ENCODE measurements around the gene MEST. TPM values are rescaled to one million over a fixed set of nuclear protein-coding genes. Genes with fewer than 3 reads are reported as not detected.
A peak's percentile ranks its signal among the peaks of the same experiment; 100 is the strongest.

The MEST gene
- total and polyA plus RNA-seq, 5 donors from 2014 or later: 1.8 to 3.8 (median 2.2) TPM

DNA sequence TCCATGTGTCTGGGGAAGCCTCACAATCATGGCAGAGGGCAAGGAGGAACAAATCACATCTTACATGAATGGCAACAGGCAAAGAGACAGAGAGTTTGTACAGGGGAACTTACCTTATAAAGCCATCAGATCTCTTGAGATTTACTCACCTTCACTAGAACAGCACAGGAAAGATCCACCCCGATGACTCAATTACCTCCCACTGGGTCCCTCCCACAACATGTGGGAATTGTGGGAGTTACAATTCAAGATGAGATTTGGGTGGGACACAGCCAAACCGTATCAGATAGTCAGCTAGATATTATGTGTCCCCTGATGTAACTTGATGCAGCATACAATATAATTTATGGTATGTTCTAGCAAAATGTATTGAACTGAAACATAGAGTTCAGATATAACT lies 36.9 kb upstream of the MEST start:
- Histone ChIP-seq H3K9me3 (ENCODE audit: control insufficient read depth in 2 of 2, low read length in 2 of 2) (peaks cover 5 to 8% of the 10 kb centered on the region in 2 experiments), H3K27ac (ENCODE audit: insufficient read depth, low read length, poor library complexity, severe bottlenecking) (no peak overlapping the region), H3K4me3 (ENCODE audit: low read depth, low read length) (no peak overlapping the region), H3K27me3 (ENCODE audit: control insufficient read depth, insufficient read depth, low read length) (peaks cover 4% of the 10 kb centered on the region), H3K4me1 (ENCODE audit: control insufficient read depth, insufficient read depth, low read length, poor library complexity, severe bottlenecking) (peaks cover 12% of the 10 kb centered on the region), H3K36me3 (ENCODE audit: control insufficient read depth, insufficient read depth, low read length) (no peaks in the 10 kb centered on the region)
- peaks cover 0 to 11% (median 5%) of the 10 kb centered on the region in 7 donors for H3K9me3 Mint-ChIP-seq
- no peak for ATAC-seq (ENCODE audit: low read depth in 2 of 2)
- no peaks in the 10 kb centered on the region for H3K36me3 Mint-ChIP-seq
- peaks cover 12% of the 10 kb centered on the region for H3K27me3 Mint-ChIP-seq
- H3K4me1 Mint-ChIP-seq: peaks cover 6 to 13% (median 6%) of the 10 kb centered on the region in 4 donors
- DNase-seq: no peak
- no peak overlapping the region for H3K4me3 Mint-ChIP-seq
- H3K27ac Mint-ChIP-seq: no peak overlapping the region

DNA sequence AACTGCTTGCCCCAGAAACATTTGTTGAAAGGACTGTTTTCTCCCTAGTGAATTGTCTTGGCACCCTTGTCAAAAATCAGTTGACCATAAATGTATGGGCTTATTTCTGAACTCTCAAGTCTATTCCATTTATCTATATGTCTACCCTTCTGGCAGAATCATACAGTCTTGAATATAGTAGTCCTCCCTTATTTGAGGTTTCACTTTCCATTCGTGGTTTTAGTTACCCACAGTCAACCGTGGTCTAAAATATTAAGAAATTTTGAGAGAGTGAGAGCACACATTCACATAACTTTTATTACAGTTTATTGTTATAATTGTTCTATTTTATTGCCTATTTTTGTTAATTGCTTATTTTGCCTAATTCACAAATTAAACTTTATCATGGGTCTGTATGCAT lies 33.6 kb upstream of the MEST start:
- H3K27me3 Mint-ChIP-seq: peaks cover 17% of the 10 kb centered on the region
- Histone ChIP-seq H3K36me3 (ENCODE audit: control insufficient read depth, insufficient read depth, low read length) (no peaks in the 10 kb centered on the region), H3K9me3 (ENCODE audit: control insufficient read depth in 2 of 2, low read length in 2 of 2) (peaks cover 5 to 8% of the 10 kb centered on the region in 2 experiments), H3K27ac (ENCODE audit: insufficient read depth, low read length, poor library complexity, severe bottlenecking) (no peak overlapping the region), H3K4me3 (ENCODE audit: low read depth, low read length) (peak overlapping the region; percentile 54), H3K27me3 (ENCODE audit: control insufficient read depth, insufficient read depth, low read length) (peaks cover 4% of the 10 kb centered on the region), H3K4me1 (ENCODE audit: control insufficient read depth, insufficient read depth, low read length, poor library complexity, severe bottlenecking) (peaks cover 12% of the 10 kb centered on the region)
- H3K9me3 Mint-ChIP-seq: peaks cover 0 to 11% (median 6%) of the 10 kb centered on the region in 7 donors
- ATAC-seq (ENCODE audit: low read depth in 2 of 2) (peak; percentile 53 to 60), DNase-seq (peak in 2 of 3 donors; percentile 20 to 64)
- peaks cover 6 to 10% (median 6%) of the 10 kb centered on the region in 4 donors for H3K4me1 Mint-ChIP-seq
- H3K4me3 Mint-ChIP-seq: peak overlapping the region in 3 of 4 donors; percentile 60 to 64 (median 61)
- H3K27ac Mint-ChIP-seq: peak overlapping the region in 1 of 3 donors; percentile 52
- H3K36me3 Mint-ChIP-seq: no peaks in the 10 kb centered on the region

DNA sequence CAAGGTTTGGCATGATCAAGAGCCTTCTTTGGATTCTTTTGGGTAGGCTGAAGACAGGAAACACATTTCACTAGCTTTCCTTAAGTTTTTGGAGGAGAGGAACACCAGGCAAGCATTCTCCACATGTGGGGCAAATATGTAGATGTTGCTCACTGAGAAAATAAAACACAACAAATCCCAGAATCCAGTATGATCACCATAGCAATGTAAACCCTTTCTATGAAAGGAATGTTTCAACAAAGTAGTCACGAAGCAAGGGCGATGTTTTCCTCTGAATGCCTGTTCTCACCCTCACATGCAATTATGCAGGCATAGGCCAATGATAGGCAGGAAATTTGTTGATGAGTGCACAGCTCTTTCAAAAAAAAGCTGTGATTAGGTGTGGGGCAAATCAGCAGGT lies 30.6 kb upstream of the MEST start:
- no peak overlapping the region for H3K4me3 Mint-ChIP-seq
- H3K27ac Mint-ChIP-seq: no peak overlapping the region
- H3K27me3 Mint-ChIP-seq: peaks cover 27% of the 10 kb centered on the region
- no peaks in the 10 kb centered on the region for H3K36me3 ChIP-seq (ENCODE audit: control insufficient read depth, insufficient read depth, low read length)
- H3K9me3 Mint-ChIP-seq: peaks cover 0 to 12% (median 7%) of the 10 kb centered on the region in 7 donors
- H3K27ac ChIP-seq (ENCODE audit: insufficient read depth, low read length, poor library complexity, severe bottlenecking): no peak overlapping the region
- peaks cover 12% of the 10 kb centered on the region for H3K4me1 ChIP-seq (ENCODE audit: control insufficient read depth, insufficient read depth, low read length, poor library complexity, severe bottlenecking)
- no peak overlapping the region for H3K4me3 ChIP-seq (ENCODE audit: low read depth, low read length)
- H3K4me1 Mint-ChIP-seq: peaks cover 6 to 9% (median 6%) of the 10 kb centered on the region in 4 donors
- peaks cover 6% of the 10 kb centered on the region for H3K27me3 ChIP-seq (ENCODE audit: control insufficient read depth, insufficient read depth, low read length)
- H3K36me3 Mint-ChIP-seq: no peaks in the 10 kb centered on the region
- DNase-seq (no peak), ATAC-seq (ENCODE audit: low read depth in 2 of 2) (no peak)
- H3K9me3 ChIP-seq (ENCODE audit: control insufficient read depth in 2 of 2, low read length in 2 of 2): peaks cover 5 to 8% of the 10 kb centered on the region in 2 experiments

DNA sequence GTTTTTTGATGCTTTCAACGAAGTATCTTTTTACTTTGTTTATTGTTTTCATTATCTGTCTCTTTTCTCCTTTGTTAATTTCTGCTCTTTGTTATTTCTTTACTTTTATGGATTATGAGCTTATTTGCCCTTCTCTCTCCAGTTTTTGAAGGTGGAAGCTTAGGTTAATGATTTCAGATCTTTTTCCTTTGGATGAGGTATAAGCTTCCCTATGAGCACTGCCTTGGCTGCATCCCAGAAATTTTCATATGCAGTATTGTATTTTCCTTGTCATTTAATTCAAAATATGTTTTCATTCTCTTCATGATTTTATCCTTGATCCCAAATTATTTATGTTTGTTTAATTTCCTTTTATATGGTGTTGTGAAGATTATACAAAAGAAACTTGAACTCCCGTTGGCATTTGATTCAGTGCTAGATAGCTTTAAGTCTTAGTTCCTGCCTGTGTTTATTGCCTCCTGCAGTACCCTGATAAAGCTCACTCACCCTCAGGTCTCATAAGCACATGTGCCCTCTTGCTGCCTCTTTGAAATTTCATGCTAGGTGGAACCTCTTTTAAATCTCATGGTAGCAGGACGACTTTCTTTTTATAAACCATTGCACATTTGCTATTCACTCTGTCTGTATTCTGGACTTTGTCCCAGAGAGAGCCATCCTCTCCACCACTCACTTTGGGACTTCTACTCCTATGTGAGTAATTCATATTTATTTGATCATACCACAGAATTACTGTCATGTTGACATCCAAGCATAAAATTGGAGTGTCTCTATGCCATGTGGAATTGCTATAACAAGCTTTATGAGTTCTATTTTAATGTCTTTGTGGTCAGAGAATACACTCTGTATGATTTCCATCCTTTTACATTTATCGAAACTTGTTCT lies 28.1 kb upstream of the MEST start:
- H3K27me3 Mint-ChIP-seq: peaks cover 43% of the 10 kb centered on the region
- Histone ChIP-seq H3K27ac (ENCODE audit: insufficient read depth, low read length, poor library complexity, severe bottlenecking) (no peak overlapping the region), H3K4me3 (ENCODE audit: low read depth, low read length) (no peak overlapping the region), H3K4me1 (ENCODE audit: control insufficient read depth, insufficient read depth, low read length, poor library complexity, severe bottlenecking) (no peaks in the 10 kb centered on the region), H3K9me3 (ENCODE audit: control insufficient read depth in 2 of 2, low read length in 2 of 2) (peaks cover 4 to 8% of the 10 kb centered on the region in 2 experiments), H3K36me3 (ENCODE audit: control insufficient read depth, insufficient read depth, low read length) (no peaks in the 10 kb centered on the region), H3K27me3 (ENCODE audit: control insufficient read depth, insufficient read depth, low read length) (peaks cover 8% of the 10 kb centered on the region)
- H3K4me3 Mint-ChIP-seq: no peak overlapping the region
- H3K4me1 Mint-ChIP-seq: peaks cover 0 to 2% (median 0%) of the 10 kb centered on the region in 4 donors
- DNase-seq: no peak
- no peak overlapping the region for H3K27ac Mint-ChIP-seq
- ATAC-seq (ENCODE audit: low read depth in 2 of 2): no peak
- H3K9me3 Mint-ChIP-seq: peaks cover 0 to 11% (median 7%) of the 10 kb centered on the region in 7 donors
- H3K36me3 Mint-ChIP-seq: no peaks in the 10 kb centered on the region

DNA sequence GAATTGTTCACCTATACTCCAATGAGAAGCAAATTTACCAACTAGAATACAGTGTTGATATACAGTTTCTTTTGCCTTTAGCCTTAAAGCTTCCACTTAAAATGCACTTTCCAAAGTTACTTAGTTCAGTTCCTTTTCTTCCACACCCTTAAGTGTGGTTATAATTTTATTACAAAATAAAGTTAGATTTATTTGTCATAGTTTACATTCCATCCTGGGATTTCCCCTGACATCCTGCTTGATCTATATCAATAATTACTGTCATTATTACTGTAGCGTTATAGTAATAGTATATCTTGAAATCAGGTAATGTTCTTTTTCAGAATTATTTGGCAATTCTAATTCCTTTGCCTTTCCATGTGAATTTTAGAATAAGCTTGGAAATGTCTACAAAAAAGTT lies 23.3 kb upstream of the MEST start:
- no peaks in the 10 kb centered on the region for H3K36me3 Mint-ChIP-seq
- H3K27me3 Mint-ChIP-seq: peaks cover 55% of the 10 kb centered on the region
- no peak overlapping the region for H3K27ac ChIP-seq (ENCODE audit: insufficient read depth, low read length, poor library complexity, severe bottlenecking)
- H3K9me3 Mint-ChIP-seq: peaks cover 0 to 7% (median 0%) of the 10 kb centered on the region in 7 donors
- no peak for ATAC-seq (ENCODE audit: low read depth in 2 of 2)
- peak overlapping the region in 1 of 3 donors; percentile 79 for H3K27ac Mint-ChIP-seq
- H3K9me3 ChIP-seq (ENCODE audit: control insufficient read depth in 2 of 2, low read length in 2 of 2): no peaks in the 10 kb centered on the region
- no peaks in the 10 kb centered on the region for H3K36me3 ChIP-seq (ENCODE audit: control insufficient read depth, insufficient read depth, low read length)
- H3K4me1 Mint-ChIP-seq: no peaks in the 10 kb centered on the region
- H3K4me1 ChIP-seq (ENCODE audit: control insufficient read depth, insufficient read depth, low read length, poor library complexity, severe bottlenecking): no peaks in the 10 kb centered on the region
- H3K27me3 ChIP-seq (ENCODE audit: control insufficient read depth, insufficient read depth, low read length): peaks cover 8% of the 10 kb centered on the region
- no peak overlapping the region for H3K4me3 ChIP-seq (ENCODE audit: low read depth, low read length)
- no peak overlapping the region for H3K4me3 Mint-ChIP-seq
- no peak for DNase-seq

DNA sequence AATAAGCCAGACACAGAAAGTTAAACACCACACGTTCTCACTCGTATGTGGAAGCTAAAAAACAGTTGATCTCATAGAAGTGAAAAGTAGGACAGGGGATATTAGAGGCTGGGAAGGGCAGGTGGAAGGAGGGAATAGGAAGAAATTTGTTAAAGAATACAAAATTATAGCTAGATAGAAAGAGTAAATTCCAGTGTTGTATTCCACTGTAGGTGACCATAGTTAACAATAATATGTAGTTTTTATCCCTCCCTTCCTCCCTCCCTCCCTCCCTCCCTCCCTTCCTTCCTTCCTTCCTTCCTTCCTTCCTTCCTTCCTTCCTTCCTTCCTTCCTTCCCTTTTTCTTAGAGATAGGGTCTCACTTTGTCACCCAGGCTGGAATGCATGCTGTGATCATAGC lies 19.9 kb upstream of the MEST start:
- H3K4me1 ChIP-seq (ENCODE audit: control insufficient read depth, insufficient read depth, low read length, poor library complexity, severe bottlenecking): no peaks in the 10 kb centered on the region
- peaks cover 5% of the 10 kb centered on the region for H3K27me3 ChIP-seq (ENCODE audit: control insufficient read depth, insufficient read depth, low read length)
- Mint-ChIP-seq H3K9me3 (peaks cover 0 to 3% (median 0%) of the 10 kb centered on the region in 7 donors), H3K4me1 (peaks cover 0 to 4% (median 0%) of the 10 kb centered on the region in 4 donors), H3K36me3 (no peaks in the 10 kb centered on the region), H3K27me3 (peaks cover 51% of the 10 kb centered on the region), H3K27ac (no peak overlapping the region), H3K4me3 (no peak overlapping the region)
- no peak overlapping the region for H3K4me3 ChIP-seq (ENCODE audit: low read depth, low read length)
- H3K36me3 ChIP-seq (ENCODE audit: control insufficient read depth, insufficient read depth, low read length): no peaks in the 10 kb centered on the region
- ATAC-seq (ENCODE audit: low read depth in 2 of 2) (no peak), DNase-seq (no peak)
- H3K9me3 ChIP-seq (ENCODE audit: control insufficient read depth in 2 of 2, low read length in 2 of 2): no peaks in the 10 kb centered on the region
- H3K27ac ChIP-seq (ENCODE audit: insufficient read depth, low read length, poor library complexity, severe bottlenecking): no peak overlapping the region

DNA sequence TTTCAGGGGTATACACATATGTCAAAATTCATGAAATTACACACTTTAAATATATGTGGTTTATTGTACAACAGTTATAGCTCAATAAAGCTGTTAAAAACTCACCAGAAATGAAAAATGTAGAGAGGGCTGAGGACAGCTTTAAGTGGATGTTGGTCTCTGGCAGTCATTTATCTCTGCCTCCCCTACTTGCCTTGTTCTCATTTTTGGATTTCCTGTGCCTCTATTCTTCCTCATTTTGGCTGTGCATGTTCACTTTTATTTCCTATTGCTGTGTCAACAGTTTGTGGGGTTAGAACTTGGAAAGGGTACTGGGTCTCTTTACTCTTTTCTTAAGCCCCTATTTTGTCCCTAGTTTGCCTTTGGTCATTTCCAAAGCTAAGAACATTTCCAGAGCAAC lies 18.6 kb upstream of the MEST start:
- H3K27me3 ChIP-seq (ENCODE audit: control insufficient read depth, insufficient read depth, low read length): peaks cover 5% of the 10 kb centered on the region
- H3K27ac ChIP-seq (ENCODE audit: insufficient read depth, low read length, poor library complexity, severe bottlenecking): no peak overlapping the region
- Mint-ChIP-seq H3K4me3 (no peak overlapping the region), H3K36me3 (no peaks in the 10 kb centered on the region), H3K9me3 (peaks cover 0 to 4% (median under 1%) of the 10 kb centered on the region in 7 donors), H3K4me1 (peaks cover 0 to 4% (median 0%) of the 10 kb centered on the region in 4 donors), H3K27ac (no peak overlapping the region), H3K27me3 (peaks cover 44% of the 10 kb centered on the region)
- no peak for ATAC-seq (ENCODE audit: low read depth in 2 of 2)
- H3K4me3 ChIP-seq (ENCODE audit: low read depth, low read length): no peak overlapping the region
- no peaks in the 10 kb centered on the region for H3K9me3 ChIP-seq (ENCODE audit: control insufficient read depth in 2 of 2, low read length in 2 of 2)
- no peaks in the 10 kb centered on the region for H3K4me1 ChIP-seq (ENCODE audit: control insufficient read depth, insufficient read depth, low read length, poor library complexity, severe bottlenecking)
- DNase-seq: no peak
- no peaks in the 10 kb centered on the region for H3K36me3 ChIP-seq (ENCODE audit: control insufficient read depth, insufficient read depth, low read length)
